ENCODE measurements around the gene DNMT3A.
"Not testable (repeated sequence)": the region's sequence is repeated elsewhere in the genome, so short reads cannot be mapped to it uniquely, and the experiment has no call there.

Gene DNMT3A

GRCh38 chr2:25230198-25230947 is 111.4 kb downstream of the DNMT3A start:
- DNase-seq: peak in 1 of 2 experiments; percentile 36

GRCh38 chr2:25229279-25230197 is 112.2 kb downstream of the DNMT3A start:
- DNase-seq: no peak

- DNase-seq: peak; percentile 79 to 82
Observed at GRCh38 chr2:25228848-25229278, 112.9 kb downstream of the DNMT3A start.

GRCh38 chr2:25227576-25227975 is 114.1 kb downstream of the DNMT3A start:
- no peak for DNase-seq

DNA sequence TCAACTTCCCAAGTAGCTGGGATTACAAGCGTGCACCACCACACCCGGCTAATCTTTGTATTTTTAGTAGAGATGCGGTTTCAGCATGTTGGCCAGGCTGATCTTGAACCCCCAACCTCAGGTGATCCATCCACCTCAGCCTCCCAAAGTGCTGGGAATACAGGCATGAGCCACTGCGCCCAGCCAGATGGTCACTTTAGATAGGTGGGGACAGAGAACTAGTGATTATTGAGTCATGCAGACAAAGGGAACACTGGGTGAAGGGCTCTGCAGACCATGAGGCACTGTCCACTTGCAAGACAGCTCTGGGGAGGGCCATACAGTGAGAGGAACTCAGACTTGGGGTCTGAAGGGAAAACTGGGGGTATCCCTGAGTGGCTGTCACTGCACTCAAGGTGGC is 114.9 kb downstream of the DNMT3A start:
- no peak for DNase-seq

GRCh38 chr2:25222477-25223121 is 119.1 kb downstream of the DNMT3A start:
- no peak for DNase-seq

- no peak for DNase-seq
Observed at GRCh38 chr2:25221579-25221978, 120.1 kb downstream of the DNMT3A start.

- no peak for DNase-seq
Observed at GRCh38 chr2:25220313-25220712, 121.4 kb downstream of the DNMT3A start.

- no peak for DNase-seq
Observed at GRCh38 chr2:25219621-25220020, 122.1 kb downstream of the DNMT3A start.

- no peak for DNase-seq
Observed at GRCh38 chr2:25218100-25218499, 123.6 kb downstream of the DNMT3A start.

GRCh38 chr2:25215948-25216679 is 125.6 kb downstream of the DNMT3A start:
- no peak for DNase-seq

- no peak for DNase-seq
Observed at GRCh38 chr2:25215232-25215631, 126.5 kb downstream of the DNMT3A start.

GRCh38 chr2:25213229-25213628 is 128.5 kb downstream of the DNMT3A start:
- no peak for DNase-seq

DNA sequence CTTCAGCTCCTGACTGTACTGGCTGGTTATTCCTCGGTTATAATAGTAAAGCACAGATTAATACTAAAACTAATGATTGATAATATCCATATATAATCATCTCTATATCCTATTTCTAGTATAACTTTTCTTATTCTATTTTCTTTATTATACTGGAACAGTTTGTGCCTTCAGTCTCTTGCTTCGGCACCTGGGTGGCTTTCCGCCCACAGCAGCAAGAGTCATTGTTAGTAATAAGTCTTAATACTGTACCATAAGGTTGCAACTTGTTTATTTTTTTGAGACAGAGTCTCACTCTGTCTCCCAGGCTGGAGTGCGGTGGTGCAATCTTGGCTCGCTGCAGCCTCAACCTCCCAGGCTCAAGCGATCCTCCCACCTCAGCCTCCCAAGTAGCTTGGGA is 130.8 kb downstream of the DNMT3A start:
- DNase-seq: not testable (repeated sequence)

DNA sequence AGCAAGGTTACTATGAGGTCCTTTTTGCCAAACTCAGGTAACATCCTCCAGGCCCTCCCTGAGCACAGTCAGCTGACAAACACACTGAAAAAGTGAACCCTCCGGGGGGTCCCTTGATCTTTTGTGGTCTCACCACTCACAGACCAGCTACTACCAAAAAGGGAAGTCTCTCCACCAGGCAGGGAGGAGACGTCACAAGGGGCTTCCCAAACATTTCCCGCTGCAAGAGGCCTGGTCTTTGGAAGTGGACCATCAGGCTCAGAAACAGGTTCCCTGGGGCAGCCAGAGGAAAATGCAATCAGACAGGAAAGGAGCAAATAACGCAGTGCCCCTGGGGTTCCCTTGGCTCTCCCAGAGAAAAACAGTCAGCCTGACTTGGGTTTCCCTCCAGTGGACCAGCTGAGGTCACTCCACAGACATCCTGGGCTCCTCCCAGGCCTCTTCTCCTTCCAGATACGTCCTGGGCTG is 134.6 kb downstream of the DNMT3A start:
- no peak for DNase-seq

DNA sequence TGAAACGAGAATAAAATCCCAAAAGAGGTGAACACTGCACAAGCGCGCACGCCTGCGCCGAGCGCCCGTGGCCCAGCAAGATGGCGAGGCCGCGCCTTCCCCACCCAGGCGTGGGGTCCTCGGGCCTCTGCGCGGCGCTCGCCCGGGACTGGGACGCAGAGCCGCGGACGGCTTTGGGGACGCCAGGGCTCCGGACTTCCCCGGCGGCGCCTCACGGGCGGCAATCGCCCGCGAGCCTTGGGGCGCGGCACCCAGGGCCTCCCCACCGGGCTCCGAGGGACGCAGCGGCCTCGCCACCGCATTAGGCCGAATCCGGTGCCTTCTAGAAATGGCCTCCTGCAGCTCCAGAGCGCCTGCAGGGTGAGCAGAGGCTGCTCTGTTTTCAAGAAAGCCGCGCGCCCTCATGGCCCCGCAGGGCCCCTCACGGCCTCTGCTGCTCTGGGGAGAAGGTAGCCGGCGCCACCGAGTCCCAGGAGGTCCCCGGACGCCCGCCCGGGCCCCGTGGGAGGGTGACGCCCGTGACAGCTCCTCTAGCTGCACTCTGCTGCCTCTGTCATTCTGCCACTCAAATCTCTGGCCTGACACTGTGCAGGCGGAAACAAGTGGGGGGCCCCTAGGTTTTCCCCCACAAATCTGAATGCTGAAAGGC is 137.4 kb downstream of the DNMT3A start:
- no peak for DNase-seq

GRCh38 chr2:25202275-25202674 is 139.4 kb downstream of the DNMT3A start:
- DNase-seq: no peak

DNA sequence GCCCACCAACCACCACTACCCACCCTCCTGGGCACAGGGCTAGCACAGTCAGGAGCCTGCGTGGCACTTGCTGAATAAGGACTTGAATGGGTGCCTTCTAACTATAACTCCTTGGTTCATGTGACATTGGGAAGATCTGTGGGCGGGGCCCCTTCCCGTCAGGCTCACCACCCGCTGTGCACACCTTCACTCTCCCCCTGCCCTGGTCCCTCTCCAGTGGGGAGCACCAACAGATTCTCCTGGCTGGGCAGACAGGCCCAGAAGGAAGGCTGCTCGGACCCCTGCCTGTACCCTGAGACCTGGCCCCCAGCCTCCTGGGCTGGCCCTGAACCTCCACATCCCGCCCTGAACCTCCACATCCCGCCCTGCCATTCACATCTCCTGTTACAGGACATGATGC is 139.9 kb downstream of the DNMT3A start:
- no peak for DNase-seq

- no peak for DNase-seq
Observed at GRCh38 chr2:25201265-25201664, 140.5 kb downstream of the DNMT3A start.

GRCh38 chr2:25198576-25198975 is 143.1 kb downstream of the DNMT3A start:
- DNase-seq: no peak

DNA sequence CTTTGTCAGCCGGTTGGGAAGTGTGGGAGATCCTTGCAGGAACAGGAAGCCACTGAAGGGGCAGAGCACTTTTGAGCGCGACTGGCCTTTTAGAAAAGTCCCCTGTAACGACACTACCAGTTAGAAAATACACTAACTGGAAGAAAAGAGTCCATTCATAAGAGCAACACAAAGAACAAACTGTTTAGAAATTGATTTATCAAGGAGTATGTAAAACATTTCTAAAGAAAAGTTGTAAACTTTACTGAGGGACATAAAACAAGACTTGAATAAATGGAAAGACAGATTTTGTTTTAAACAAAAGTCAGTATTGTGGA is 143.6 kb downstream of the DNMT3A start:
- no peak for DNase-seq
